Measurements from ENCODE around the gene TRPV5.

The TRPV5 gene

DNA sequence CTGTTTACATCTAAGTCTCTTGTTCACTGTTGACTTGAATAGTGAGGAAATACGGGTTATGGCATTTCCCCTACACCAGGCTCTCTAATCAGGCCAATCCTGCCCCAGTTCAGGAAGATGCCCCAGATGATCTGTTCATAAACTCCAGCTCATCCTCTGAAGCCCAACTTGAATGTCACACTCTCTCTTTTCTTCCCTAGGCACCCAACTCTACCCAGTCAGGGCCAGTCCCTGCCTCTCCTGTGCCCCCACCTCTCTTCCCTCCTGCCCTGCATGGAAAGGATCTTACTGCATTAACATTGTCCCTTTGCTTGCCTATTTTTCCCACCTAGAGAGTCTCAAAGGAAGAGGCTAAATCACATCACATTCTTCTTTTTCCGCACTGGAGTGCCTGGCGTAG, 37.4 kb downstream of the TRPV5 start:
- no peaks in the 10 kb centered on the region for H3K27me3 ChIP-seq (ENCODE audit: insufficient read depth, low read depth, severe bottlenecking)
- no peaks in the 10 kb centered on the region for H3K9me3 ChIP-seq (ENCODE audit: severe bottlenecking)
- no peaks in the 10 kb centered on the region for H3K36me3 ChIP-seq
- no peak overlapping the region for H3K4me3 ChIP-seq (ENCODE audit: low read depth, low read length)
- TF ChIP-seq, protein P1, sequence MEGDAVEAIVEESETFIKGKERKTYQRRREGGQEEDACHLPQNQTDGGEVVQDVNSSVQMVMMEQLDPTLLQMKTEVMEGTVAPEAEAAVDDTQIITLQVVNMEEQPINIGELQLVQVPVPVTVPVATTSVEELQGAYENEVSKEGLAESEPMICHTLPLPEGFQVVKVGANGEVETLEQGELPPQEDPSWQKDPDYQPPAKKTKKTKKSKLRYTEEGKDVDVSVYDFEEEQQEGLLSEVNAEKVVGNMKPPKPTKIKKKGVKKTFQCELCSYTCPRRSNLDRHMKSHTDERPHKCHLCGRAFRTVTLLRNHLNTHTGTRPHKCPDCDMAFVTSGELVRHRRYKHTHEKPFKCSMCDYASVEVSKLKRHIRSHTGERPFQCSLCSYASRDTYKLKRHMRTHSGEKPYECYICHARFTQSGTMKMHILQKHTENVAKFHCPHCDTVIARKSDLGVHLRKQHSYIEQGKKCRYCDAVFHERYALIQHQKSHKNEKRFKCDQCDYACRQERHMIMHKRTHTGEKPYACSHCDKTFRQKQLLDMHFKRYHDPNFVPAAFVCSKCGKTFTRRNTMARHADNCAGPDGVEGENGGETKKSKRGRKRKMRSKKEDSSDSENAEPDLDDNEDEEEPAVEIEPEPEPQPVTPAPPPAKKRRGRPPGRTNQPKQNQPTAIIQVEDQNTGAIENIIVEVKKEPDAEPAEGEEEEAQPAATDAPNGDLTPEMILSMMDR (IDR thresholded peaks at IDR 0.05; ENCODE audit: low read depth, low read length), result no peak
- DNase-seq, result no peak
- no peak overlapping the region; the same call in 1 of the 2 replicates for H3K27ac ChIP-seq

DNA sequence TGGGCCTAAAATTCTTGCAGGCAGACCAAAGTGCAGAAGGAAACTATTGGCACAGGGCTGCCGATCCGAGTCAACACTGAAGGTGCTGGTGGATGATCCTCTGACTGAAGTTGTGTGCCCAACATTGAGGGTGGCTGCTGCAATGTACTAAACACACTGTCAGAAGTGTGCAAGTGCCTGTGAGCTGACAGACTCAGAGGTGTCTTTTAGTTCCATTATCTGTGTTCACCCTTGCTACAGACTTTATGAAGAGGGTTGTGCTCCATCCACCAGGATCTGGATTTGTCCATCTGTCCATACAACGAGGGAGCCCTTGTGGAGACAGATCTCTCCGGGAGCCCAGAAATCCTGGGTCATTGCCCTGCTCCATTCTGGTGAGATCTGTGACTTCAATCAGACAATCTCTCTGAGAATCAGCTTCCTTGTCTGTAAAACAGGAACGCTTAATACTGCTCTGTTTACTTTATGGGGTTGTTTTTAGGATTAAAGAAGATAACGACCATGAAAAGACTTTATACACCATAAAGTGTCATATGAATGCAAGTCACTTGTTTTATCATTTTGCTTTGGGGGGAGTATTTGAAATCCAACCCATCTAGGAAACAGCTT, 38.5 kb downstream of the TRPV5 start:
- no peak for DNase-seq
- H3K4me3 ChIP-seq (ENCODE audit: low read depth, low read length), result no peak overlapping the region
- H3K9me3 ChIP-seq (ENCODE audit: severe bottlenecking), result no peaks in the 10 kb centered on the region
- TF ChIP-seq, protein P1 (IDR thresholded peaks at IDR 0.05; ENCODE audit: low read depth, low read length), result no peak
- no peak overlapping the region for H3K27ac ChIP-seq
- no peaks in the 10 kb centered on the region for H3K27me3 ChIP-seq (ENCODE audit: insufficient read depth, low read depth, severe bottlenecking)
- no peaks in the 10 kb centered on the region for H3K36me3 ChIP-seq

DNA sequence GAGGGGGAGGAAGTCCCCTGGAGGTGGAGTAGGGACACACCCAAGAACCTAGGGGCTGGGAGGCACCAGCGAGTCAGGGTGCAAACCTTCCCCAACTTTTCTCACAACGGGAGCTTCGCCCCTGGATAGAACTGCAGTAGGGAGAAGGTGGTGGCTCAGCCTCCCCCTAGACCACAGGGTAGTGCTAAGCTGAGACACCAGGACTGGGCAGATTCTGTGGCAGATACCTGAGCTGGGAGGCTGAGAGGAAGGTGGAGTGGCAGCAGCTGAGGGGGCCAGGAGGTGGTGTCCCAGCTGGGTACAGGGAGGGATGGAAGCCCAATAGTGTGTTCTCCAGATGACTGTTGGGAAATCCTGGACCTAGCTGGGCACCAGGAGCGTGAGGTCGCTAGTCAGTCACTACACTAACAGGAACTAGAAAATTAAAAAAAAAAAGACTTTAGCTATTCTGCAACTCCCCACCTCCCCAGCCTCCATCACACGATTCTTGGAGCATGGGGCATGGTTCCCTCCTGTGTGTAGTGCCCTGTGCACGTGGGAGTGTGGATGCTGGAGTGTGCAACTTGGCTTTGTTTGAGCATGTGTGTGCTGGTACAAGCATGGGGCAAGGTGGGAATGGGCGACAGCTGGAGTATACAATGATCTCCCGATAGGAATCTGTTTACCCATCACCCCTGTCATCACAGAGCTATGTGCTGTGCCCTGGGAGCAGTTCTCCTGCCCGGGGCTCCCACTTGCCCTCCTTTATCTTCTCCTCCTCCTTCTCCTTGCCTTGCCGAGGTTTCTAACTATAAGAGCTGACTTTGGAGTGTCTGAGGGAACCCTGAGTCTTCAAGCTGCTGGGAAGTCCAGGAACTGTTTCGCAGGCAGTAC, 39.2 kb downstream of the TRPV5 start:
- Histone ChIP-seq H3K36me3 (no peaks in the 10 kb centered on the region), H3K27me3 (ENCODE audit: insufficient read depth, low read depth, severe bottlenecking) (no peaks in the 10 kb centered on the region), H3K4me3 (ENCODE audit: low read depth, low read length) (no peak overlapping the region), H3K27ac (no peak overlapping the region), H3K9me3 (ENCODE audit: severe bottlenecking) (no peaks in the 10 kb centered on the region)
- DNase-seq, result no peak
- TF ChIP-seq, protein P1 (IDR thresholded peaks at IDR 0.05; ENCODE audit: low read depth, low read length), result no peak

DNA sequence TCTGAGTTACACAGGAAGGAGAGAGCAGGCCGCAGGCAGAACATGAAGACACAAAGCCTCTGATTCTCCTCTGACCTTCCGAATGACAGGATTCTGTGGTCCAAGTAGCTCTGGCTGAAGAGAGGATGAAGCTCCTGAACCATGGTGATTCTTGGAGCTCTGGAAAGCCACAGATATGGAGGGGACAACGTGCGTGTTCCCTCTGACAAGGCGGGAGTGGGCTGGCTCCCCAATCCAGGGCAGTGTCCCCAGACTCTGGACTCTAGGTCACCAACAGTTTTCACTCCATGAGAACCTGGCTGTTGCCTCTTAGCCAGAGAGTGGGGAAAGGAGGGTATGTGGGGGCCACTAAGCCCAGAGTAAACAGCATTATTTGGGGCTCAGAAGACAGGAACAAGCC, 40.6 kb downstream of the TRPV5 start:
- no peak overlapping the region for H3K4me3 ChIP-seq (ENCODE audit: low read depth, low read length)
- H3K27me3 ChIP-seq (ENCODE audit: insufficient read depth, low read depth, severe bottlenecking), result no peaks in the 10 kb centered on the region
- no peaks in the 10 kb centered on the region for H3K9me3 ChIP-seq (ENCODE audit: severe bottlenecking)
- H3K36me3 ChIP-seq, result no peaks in the 10 kb centered on the region
- TF ChIP-seq, protein P1 (IDR thresholded peaks at IDR 0.05; ENCODE audit: low read depth, low read length), result no peak
- no peak for DNase-seq
- no peak overlapping the region for H3K27ac ChIP-seq

DNA sequence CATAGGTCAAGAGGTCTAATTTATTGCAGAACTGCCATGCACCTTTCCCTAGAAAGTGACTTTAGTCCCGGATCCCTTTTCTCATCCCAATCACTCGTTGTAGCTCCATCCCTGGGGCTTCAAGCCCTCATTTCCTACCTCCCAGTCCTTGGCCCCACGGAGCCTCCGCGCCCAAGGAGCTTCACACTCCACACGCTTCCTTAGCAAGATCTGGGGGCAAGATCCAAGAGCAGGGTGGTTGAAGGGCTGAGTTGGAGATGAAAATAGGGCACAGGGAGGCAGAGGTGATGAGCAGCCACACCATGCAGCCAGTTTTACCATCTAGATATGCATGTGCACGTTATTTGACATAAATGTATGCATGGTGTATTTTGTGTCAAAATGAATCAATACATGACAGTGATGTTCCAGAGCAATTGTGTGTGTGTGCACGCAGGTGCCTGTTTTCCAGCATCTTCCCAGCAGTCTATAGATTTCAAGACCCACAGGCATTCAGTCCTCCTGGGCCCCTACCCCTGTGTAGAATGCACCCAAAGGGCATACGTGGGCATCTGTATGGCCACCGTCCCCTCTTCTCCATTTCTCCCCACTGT, 42.0 kb downstream of the TRPV5 start:
- no peak overlapping the region for H3K4me3 ChIP-seq (ENCODE audit: low read depth, low read length)
- TF ChIP-seq, protein P1 (IDR thresholded peaks at IDR 0.05; ENCODE audit: low read depth, low read length), result no peak
- H3K36me3 ChIP-seq, result no peaks in the 10 kb centered on the region
- no peaks in the 10 kb centered on the region for H3K9me3 ChIP-seq (ENCODE audit: severe bottlenecking)
- no peak overlapping the region for H3K27ac ChIP-seq
- no peak for DNase-seq
- H3K27me3 ChIP-seq (ENCODE audit: insufficient read depth, low read depth, severe bottlenecking), result no peaks in the 10 kb centered on the region

All from WERI-Rb-1 (cell line).